ENCODE measurements around the gene IYD. TPM values are rescaled to one million over a fixed set of nuclear protein-coding genes. Genes with fewer than 3 reads are reported as not detected.

Gene IYD, protein sequence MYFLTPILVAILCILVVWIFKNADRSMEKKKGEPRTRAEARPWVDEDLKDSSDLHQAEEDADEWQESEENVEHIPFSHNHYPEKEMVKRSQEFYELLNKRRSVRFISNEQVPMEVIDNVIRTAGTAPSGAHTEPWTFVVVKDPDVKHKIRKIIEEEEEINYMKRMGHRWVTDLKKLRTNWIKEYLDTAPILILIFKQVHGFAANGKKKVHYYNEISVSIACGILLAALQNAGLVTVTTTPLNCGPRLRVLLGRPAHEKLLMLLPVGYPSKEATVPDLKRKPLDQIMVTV
- total RNA-seq = not detected in 2 replicates

DNA sequence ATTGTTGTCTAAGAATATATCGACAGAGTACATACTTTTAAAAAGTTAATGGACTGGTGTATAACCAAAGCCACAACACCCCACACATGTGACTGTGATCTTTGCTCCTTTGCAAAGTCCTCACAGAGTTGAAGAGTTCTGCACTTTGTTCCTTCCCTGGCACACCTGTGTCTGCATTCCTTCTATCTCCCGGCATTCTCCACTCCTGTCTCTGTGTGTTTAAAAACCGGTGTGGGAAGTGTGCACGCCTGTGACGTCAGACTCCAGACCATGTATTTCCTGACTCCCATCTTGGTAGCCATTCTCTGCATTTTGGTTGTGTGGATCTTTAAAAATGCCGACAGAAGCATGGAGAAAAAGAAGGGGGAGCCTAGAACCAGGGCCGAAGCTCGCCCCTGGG, at the start of gene IYD:
IYD (plus strand) TSS at position 251 of the 400 bp plus-strand sequence; CDS start at position 271, 20 bp downstream.
- DNase-seq (ENCODE audit: low read depth in 2 of 2) = no peak

GRCh38 chr6:150319924-150320323, 48.9 kb upstream of the IYD start:
- no peak for DNase-seq (ENCODE audit: low read depth in 2 of 2)

- DNase-seq (ENCODE audit: low read depth in 2 of 2) = no peak
Observed at GRCh38 chr6:150320442-150320841, 48.4 kb upstream of the IYD start.

GRCh38 chr6:150322466-150322871, 46.3 kb upstream of the IYD start:
- DNase-seq (ENCODE audit: low read depth in 2 of 2) = peak in 1 of 2 donors; percentile 41

GRCh38 chr6:150323205-150323604, 45.6 kb upstream of the IYD start:
- no peak for DNase-seq (ENCODE audit: low read depth in 2 of 2)

GRCh38 chr6:150324044-150324443, 44.8 kb upstream of the IYD start:
- no peak for DNase-seq (ENCODE audit: low read depth in 2 of 2)

DNA sequence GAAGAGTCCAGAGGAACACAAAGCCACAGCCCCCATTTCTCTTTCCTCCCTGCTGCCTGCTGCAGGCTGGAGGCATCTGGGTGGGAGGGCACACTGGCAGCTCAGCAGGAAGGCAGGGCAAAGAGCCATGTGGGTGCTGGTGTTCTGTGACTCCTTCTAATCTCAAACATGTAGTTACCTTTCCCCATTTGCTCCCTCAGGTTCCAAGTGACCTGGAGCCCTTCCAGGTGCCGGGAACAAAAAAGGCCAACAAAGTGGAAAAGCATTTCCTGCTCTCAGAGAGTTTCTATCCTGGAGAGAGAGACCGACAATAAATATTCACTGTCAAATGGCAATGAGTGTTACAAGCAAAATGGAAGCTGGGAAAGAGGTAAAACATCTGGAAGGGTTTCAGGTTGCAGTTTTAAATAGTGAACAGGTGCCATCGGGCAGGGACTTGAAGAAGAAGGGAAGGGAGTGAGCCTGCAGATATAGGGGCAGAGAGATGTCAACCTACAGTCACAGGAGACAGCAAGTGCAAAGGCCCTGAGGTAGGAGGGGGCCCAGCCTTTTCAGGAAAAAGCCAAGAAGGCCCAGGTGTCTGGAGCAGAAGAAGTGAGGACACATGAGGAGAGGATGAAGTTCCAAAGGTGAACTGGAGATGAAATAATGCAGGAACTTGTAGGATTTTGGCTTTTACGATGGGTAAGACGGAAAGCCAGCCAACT, 43.6 kb upstream of the IYD start:
- peak; percentile 4 to 24 for DNase-seq (ENCODE audit: low read depth in 2 of 2)

DNA sequence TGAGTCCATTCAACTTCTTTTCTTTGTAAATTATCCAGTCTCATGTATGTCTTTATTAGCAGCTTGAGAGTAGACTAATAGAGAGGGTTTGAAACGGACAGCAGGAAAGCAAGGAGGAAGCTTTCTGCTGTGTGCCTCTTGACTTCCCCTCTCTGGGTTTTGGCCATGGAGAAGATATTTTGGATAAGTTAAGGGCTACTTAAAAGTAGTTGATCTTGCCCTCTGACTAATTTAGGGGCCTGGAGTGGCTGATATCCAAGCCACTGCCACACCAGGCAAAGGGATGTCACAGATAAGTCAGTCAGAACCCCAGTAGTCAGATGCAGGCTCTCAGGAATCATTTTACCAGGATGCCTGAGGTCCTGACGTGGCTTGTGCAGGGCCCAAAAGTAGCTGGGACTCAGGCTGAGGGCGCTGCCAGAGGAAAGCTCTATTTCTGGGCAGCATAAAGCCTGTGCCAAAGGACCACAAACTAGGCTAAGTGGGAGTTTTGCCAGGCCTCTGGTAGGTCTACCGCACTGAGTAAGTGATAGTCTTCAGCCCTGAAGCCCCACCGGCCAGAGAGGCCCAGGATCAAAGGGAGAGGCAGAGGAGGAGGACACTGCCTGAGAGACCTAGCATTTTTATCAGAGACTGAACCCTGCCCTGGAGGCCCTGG, 41.6 kb upstream of the IYD start:
- no peak for DNase-seq (ENCODE audit: low read depth in 2 of 2)

GRCh38 chr6:150328744-150329405, 39.9 kb upstream of the IYD start:
- DNase-seq (ENCODE audit: low read depth in 2 of 2) = no peak

DNA sequence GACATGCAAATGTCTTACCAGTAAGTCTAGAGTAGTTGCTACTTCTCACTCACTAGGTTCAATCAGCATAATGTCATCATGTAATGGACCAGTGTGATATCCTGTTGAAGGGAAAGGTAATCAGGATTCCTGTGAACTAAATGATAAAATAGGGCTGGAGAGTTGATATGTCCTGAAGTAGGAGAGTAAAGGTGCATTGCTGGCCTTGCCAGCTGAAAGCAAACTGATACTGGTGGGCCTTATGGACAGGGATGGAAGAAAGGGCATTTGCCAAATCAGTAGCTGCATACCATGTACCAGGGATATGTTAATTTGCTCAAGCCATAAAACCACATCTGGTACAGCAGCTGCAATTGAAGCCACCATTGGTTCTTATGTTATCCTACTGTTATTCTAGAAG, 37.5 kb upstream of the IYD start:
- DNase-seq (ENCODE audit: low read depth in 2 of 2) = no peak

GRCh38 chr6:150332939-150333584, 35.8 kb upstream of the IYD start:
- no peak for DNase-seq (ENCODE audit: low read depth in 2 of 2)

GRCh38 chr6:150333585-150333941, 35.2 kb upstream of the IYD start:
- DNase-seq (ENCODE audit: low read depth in 2 of 2) = no peak

- peak; percentile 76 to 80 for DNase-seq (ENCODE audit: low read depth in 2 of 2)
Observed at GRCh38 chr6:150334790-150335783, 33.7 kb upstream of the IYD start.

DNA sequence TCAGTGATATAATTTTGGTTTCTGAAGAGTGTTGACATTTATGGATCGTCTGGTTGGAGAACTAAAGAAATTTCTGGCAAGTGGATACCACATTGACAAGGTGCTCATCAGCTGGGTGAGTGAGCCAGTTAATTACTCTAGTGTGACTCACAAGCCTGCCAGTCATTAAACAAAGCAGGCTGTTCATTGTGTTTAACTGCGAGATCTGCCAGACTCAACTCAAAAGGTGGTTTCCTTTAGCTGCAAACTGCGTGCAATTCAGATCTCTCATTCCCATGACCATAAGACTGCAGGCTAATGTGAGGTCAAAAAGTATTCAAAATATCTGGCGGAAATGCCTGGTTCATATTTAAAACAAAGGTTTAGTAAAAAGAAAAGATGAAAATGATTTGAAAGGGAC, 32.5 kb upstream of the IYD start:
- DNase-seq (ENCODE audit: low read depth in 2 of 2) = peak; percentile 12 to 67

GRCh38 chr6:150336708-150337107, 32.1 kb upstream of the IYD start:
- no peak for DNase-seq (ENCODE audit: low read depth in 2 of 2)

DNA sequence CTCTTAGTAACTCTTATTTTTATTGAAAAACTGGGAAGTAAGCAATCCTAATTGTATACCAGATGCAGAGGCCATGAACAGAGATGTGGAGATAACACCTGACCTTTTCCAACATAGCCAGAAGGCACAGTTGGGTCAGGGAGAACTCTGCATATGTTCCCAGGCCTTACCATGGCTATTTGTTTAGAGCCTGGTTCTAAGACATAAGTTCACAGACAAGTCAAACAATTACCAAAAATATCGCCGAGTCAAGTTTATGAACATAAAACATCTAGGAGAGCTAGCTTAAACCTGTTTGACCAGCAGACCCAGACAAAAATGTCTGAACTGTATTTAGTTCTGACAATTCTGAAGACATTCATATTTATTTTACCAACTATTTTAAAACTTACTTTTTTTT, 26.7 kb upstream of the IYD start:
- no peak for DNase-seq (ENCODE audit: low read depth in 2 of 2)

GRCh38 chr6:150343434-150343833, 25.4 kb upstream of the IYD start:
- no peak for DNase-seq (ENCODE audit: low read depth in 2 of 2)

GRCh38 chr6:150345781-150346180, 23.0 kb upstream of the IYD start:
- no peak for DNase-seq (ENCODE audit: low read depth in 2 of 2)

GRCh38 chr6:150346346-150346745, 22.5 kb upstream of the IYD start:
- no peak for DNase-seq (ENCODE audit: low read depth in 2 of 2)

GRCh38 chr6:150347845-150348244, 21.0 kb upstream of the IYD start:
- DNase-seq (ENCODE audit: low read depth in 2 of 2) = no peak
